ENCODE data around the gene CACNG4.
"Not testable (repeated sequence)": the region's sequence is repeated elsewhere in the genome, so short reads cannot be mapped to it uniquely, and the experiment has no call there.

CACNG4 gene

GRCh38 chr17:67018471-67019434 lies 54.2 kb downstream of the CACNG4 start:
- DNase-seq: no peak

- no peak for DNase-seq
Observed at GRCh38 chr17:67019809-67020208, 55.3 kb downstream of the CACNG4 start.

- no peak for DNase-seq
Observed at GRCh38 chr17:67020293-67020766, 55.8 kb downstream of the CACNG4 start.

- DNase-seq: no peak
Observed at GRCh38 chr17:67021196-67021595, 56.7 kb downstream of the CACNG4 start.

GRCh38 chr17:67021743-67022450 lies 57.4 kb downstream of the CACNG4 start:
- no peak for DNase-seq

- DNase-seq: no peak
Observed at GRCh38 chr17:67022451-67022810, 57.9 kb downstream of the CACNG4 start.

GRCh38 chr17:67024736-67025135 lies 60.2 kb downstream of the CACNG4 start:
- no peak for DNase-seq

- no peak for DNase-seq
Observed at GRCh38 chr17:67025216-67025792, 60.8 kb downstream of the CACNG4 start.

- no peak for DNase-seq
Observed at GRCh38 chr17:67026341-67026740, 61.8 kb downstream of the CACNG4 start.

GRCh38 chr17:67027031-67027628 lies 62.6 kb downstream of the CACNG4 start:
- no peak for DNase-seq

- DNase-seq: no peak
Observed at GRCh38 chr17:67030641-67031040, 66.1 kb downstream of the CACNG4 start.

- no peak for DNase-seq
Observed at GRCh38 chr17:67032382-67032781, 67.9 kb downstream of the CACNG4 start.

- no peak for DNase-seq
Observed at GRCh38 chr17:67032985-67033384, 68.5 kb downstream of the CACNG4 start.

GRCh38 chr17:67033613-67034012 lies 69.1 kb downstream of the CACNG4 start:
- DNase-seq: no peak

- DNase-seq: no peak
Observed at GRCh38 chr17:67035131-67036083, 70.9 kb downstream of the CACNG4 start.

GRCh38 chr17:67038861-67039365 lies 74.4 kb downstream of the CACNG4 start:
- DNase-seq: no peak

GRCh38 chr17:67040652-67041051 lies 76.1 kb downstream of the CACNG4 start:
- DNase-seq: no peak

- not testable (repeated sequence) for DNase-seq
Observed at GRCh38 chr17:67041119-67041518, 76.6 kb downstream of the CACNG4 start.

GRCh38 chr17:67041531-67041930 lies 77.0 kb downstream of the CACNG4 start:
- DNase-seq: no peak

GRCh38 chr17:67041941-67042899 lies 77.7 kb downstream of the CACNG4 start:
- no peak for DNase-seq

GRCh38 chr17:67043283-67043682 lies 78.8 kb downstream of the CACNG4 start:
- DNase-seq: no peak

All from NCI-H510A treated with DMSO at 0.1 percent for 48 hours (cell line).